Choroid plexus epithelial cell (primary cell): Measurements from ENCODE around the gene PLA2G2C.

Experiments
- DNase-seq: peaks from one replicate; pipeline ENCODE4 v3.0.0-alpha.2; 2010; ENCODE audit warnings: low read depth
- H3K4me3 ChIP-seq: 2 replicates; pipeline ENCODE4 v1.5.1; 2011; ENCODE audit warnings: low read depth, mild to moderate bottlenecking, control low read depth, low read length, moderate library complexity
- TF ChIP-seq, protein P1 (sequence below): conservative IDR thresholded peaks from 2 replicates; pipeline ENCODE4 v1.5.1; 2011; ENCODE audit warnings: low read depth, mild to moderate bottlenecking, control low read depth, inconsistent platforms, low read length, moderate library complexity

The PLA2G2C gene

DNA sequence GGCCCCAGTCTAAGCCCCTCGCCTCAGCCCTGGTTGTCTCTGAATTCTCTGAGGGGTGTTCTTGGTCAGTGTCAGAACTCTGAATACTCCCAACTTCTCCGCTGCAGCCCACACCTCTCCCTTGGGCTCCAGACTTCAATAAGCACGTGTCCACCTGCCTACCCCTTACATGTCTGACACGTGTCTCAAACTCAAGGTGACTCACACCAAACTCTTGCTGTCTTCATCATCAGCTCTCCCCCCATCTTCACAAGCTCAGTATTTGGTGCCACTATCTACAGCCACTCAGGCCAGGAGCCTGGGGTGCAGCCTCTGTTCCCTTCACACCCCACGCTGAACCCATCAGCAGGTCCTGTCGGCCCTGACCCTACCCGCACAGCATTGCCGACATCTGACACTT, 19.2 kb downstream of the PLA2G2C start:
- no peak overlapping the region for H3K4me3 ChIP-seq
- DNase-seq, result no peak
- TF ChIP-seq, protein P1, sequence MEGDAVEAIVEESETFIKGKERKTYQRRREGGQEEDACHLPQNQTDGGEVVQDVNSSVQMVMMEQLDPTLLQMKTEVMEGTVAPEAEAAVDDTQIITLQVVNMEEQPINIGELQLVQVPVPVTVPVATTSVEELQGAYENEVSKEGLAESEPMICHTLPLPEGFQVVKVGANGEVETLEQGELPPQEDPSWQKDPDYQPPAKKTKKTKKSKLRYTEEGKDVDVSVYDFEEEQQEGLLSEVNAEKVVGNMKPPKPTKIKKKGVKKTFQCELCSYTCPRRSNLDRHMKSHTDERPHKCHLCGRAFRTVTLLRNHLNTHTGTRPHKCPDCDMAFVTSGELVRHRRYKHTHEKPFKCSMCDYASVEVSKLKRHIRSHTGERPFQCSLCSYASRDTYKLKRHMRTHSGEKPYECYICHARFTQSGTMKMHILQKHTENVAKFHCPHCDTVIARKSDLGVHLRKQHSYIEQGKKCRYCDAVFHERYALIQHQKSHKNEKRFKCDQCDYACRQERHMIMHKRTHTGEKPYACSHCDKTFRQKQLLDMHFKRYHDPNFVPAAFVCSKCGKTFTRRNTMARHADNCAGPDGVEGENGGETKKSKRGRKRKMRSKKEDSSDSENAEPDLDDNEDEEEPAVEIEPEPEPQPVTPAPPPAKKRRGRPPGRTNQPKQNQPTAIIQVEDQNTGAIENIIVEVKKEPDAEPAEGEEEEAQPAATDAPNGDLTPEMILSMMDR, result no peak

- no peak overlapping the region for H3K4me3 ChIP-seq
- TF ChIP-seq, protein P1, result no peak
- DNase-seq, result no peak
These were observed 20.3 kb downstream of the PLA2G2C start for GRCh38 chr1:20166051-20166450.

DNA sequence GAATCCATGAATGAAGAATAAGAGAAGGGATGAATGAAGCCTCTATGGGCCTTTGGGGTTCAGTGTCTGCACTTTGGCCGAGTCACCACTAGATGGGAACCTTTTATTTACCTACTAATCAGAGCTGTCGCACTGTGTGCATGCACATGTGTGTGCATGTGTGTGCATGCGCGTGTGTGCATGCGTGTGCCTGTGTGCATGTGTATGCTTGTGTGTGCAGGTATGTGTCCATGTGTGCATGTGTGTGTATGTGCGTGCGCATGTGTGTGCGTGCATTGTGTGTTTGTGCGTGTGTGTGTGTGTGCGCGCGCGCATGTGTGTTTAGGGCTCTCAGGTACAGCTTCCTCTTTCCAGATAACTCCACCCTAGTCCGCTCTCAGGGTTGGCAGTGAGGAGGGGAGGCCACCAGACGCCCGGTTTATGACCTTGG, 20.8 kb downstream of the PLA2G2C start:
- DNase-seq, result peak; percentile 19
- no peak overlapping the region for H3K4me3 ChIP-seq
- TF ChIP-seq, protein P1, result peak; percentile 43

DNA sequence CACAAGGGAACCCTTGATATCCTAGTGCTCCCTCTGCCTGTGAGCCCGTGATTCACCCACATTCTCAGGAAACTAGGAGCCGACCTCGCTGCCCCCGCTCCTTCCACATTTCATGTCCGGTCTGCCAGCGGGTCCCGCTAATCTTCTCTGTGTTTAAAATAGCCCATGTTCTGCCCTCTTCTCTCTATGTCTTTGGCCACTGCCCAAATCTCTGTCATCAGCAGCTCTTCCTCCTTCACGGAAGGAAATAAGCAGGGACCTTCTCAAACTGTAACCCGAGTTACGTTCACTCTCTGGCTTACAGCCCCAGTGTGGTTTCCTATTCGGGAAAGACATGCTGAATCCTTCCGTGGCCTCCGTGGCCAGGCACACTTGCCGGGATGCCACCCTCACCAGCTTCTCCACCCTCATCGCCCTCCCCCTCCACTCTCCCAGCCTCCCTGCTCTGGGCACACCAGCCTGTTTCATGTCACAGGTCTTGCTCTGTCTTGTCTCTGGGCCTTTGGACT, 21.6 kb downstream of the PLA2G2C start:
- TF ChIP-seq, protein P1, result no peak
- no peak for DNase-seq

GRCh38 chr1:20160034-20160433, 26.3 kb downstream of the PLA2G2C start:
- H3K4me3 ChIP-seq, result no peak overlapping the region
- peak; percentile 24 for DNase-seq
- TF ChIP-seq, protein P1, result no peak

More for the DNA sequence above, 21.6 kb downstream of the PLA2G2C start:
- H3K4me3 ChIP-seq, result no peak overlapping the region

DNA sequence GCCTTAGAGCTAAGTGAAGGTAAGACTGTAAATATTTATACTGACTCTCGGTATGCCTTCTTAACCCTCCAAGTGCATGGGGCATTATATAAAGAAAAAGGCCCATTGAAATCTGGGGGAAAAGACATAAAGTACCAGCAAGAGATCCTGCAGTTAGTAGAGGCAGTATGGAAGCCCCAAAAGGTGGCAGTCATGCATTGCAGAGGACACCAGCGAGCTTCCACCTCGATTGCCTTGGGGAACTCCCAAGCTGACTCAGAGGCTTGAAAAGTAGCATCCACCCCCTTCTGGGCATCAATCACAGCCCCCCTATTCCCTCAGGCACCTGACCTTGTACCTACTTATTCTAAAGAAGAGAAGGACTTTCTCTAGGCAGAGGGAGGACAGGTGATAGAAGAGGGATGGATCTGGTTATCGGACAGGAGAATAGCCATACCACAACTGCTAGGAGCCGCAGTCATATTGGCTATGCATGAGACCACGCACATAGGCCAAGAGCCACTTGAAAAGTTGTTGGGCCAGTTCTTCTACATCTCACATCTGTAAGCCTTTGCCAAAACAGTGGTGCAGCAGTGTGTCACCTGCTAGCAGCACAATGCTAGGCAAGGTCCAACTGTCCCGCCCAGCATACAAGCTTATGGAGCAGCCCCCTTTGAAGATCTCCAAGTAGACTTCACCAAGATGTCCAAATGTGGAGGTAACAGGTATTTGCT, 27.8 kb downstream of the PLA2G2C start:
- TF ChIP-seq, protein P1, result no peak
- DNase-seq, result no peak
- no peak overlapping the region for H3K4me3 ChIP-seq
